ENCODE data around the gene OR51B5.

The OR51B5 gene, protein sequence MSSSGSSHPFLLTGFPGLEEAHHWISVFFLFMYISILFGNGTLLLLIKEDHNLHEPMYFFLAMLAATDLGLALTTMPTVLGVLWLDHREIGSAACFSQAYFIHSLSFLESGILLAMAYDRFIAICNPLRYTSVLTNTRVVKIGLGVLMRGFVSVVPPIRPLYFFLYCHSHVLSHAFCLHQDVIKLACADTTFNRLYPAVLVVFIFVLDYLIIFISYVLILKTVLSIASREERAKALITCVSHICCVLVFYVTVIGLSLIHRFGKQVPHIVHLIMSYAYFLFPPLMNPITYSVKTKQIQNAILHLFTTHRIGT

DNA sequence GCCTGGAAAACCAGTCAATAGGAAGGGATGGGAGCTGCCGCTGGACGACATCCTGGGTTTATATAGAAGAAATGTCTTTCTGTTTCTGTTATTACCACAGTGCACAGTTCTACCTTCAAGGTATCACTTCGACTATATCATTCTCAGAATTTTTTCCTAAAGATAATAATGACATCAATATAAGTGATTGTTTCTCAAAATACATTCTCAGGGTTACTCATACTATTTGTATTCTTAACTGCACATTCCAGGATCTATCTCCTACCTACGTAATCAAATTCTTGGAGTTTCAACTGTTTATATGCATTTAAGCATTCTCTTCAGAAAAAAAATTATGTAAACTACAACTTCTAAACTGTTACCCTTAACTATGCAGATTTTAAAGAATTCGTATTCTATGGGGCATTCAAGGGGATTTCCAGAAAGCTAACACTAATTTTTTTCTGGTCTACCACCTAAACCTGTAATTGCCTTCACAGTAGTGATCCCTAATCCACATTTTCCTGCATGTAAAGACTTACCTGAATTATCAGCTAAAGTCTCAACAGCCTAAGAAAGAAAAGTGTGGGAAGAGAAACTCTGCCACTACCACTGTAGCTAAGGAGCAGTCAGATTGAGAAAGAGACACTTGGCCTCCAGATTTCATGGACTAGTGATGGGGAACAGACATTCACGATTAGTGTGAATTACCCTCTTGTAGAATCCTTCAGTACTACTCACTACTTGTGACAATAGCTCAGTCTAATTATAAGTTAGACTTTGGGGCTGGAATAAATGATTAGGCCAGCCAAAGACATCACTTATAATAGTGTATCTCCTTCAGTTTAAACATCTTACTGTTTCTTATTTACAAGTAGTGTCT, at the start of gene OR51B5:
OR51B5 (minus strand) TSS at position 51 of the 862 bp plus-strand sequence; CDS start at position 51, 0 bp downstream.
- H3K4me3 ChIP-seq (replicated peaks; ENCODE audit: low read depth, low read length), result no peak within 1 kb of the TSS
- TF ChIP-seq, protein P1, sequence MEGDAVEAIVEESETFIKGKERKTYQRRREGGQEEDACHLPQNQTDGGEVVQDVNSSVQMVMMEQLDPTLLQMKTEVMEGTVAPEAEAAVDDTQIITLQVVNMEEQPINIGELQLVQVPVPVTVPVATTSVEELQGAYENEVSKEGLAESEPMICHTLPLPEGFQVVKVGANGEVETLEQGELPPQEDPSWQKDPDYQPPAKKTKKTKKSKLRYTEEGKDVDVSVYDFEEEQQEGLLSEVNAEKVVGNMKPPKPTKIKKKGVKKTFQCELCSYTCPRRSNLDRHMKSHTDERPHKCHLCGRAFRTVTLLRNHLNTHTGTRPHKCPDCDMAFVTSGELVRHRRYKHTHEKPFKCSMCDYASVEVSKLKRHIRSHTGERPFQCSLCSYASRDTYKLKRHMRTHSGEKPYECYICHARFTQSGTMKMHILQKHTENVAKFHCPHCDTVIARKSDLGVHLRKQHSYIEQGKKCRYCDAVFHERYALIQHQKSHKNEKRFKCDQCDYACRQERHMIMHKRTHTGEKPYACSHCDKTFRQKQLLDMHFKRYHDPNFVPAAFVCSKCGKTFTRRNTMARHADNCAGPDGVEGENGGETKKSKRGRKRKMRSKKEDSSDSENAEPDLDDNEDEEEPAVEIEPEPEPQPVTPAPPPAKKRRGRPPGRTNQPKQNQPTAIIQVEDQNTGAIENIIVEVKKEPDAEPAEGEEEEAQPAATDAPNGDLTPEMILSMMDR (IDR thresholded peaks at IDR 0.05; ENCODE audit: low read length, missing control alignments), result no peak
- peak; percentile 18 for DNase-seq (ENCODE audit: low read depth)

DNA sequence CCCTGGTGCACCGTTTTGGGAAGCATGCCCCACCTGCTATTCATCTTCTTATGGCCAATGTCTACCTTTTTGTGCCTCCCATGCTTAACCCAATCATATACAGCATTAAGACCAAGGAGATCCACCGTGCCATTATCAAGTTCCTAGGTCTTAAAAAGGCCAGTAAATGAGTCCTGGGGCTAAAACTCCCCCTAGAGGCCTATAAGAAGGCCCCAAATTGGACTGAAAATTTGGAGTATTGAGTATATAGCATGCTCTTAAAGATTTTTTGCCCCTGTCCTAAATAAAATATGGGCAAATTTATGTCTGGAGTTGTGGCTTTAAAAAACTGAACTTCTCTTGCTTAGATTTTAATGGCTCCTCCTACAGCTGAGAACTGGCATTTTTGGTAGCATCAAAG, 46.9 kb upstream of the OR51B5 start:
- DNase-seq (ENCODE audit: low read depth), result no peak
- H3K4me3 ChIP-seq (replicated peaks; ENCODE audit: low read depth, low read length), result no peak overlapping the region
- TF ChIP-seq, protein P1 (IDR thresholded peaks at IDR 0.05; ENCODE audit: low read length, missing control alignments), result no peak

DNA sequence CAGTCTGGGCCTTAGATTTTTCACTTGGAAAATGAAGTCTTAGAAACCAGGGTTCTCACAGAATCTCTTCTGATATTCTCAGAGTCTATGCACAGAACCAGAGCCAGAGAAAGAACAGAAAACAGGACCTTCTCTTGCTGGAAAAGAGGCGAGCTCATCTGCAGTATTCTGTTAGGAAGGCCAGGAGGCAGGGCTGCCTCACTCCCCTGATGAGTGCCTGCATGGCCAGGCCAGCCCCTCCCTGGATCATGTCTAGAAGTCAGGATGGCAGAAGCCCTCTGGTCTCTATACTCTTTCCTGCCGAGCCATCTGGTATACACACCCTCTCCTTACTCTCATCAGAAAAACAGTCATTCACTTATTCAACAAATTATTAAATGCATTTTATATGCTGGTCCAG, 41.0 kb upstream of the OR51B5 start:
- TF ChIP-seq, protein P1 (IDR thresholded peaks at IDR 0.05; ENCODE audit: low read length, missing control alignments), result no peak

DNA sequence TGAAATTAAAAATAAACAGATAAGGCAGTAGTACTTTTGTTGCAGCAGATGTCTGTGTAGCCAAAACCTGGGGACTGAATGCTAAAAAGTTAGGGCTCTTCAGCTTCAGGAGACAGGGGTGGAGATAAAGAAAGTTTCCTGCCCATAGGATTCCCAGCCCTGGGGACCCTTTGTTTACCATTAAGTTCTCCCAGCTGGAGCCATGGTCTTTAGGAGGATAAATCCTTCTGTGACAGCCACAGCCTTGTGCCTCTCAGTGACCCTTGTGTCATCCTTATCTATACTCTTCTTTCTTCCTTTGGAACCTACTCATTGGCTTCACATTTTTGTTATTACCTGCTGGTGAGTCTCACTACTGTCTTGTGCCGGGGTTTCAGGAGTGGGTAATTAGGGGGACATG, 40.3 kb upstream of the OR51B5 start, which contains the start of gene OR51M1:
OR51M1 (plus strand) TSS at position 237 of the 400 bp plus-strand sequence. CDS start 5,587 bp downstream, outside the sequence.
- TF ChIP-seq, protein P1 (IDR thresholded peaks at IDR 0.05; ENCODE audit: low read length, missing control alignments), result no peak
- H3K4me3 ChIP-seq (replicated peaks; ENCODE audit: low read depth, low read length), result no peak within 1 kb of the TSS
- no peak for DNase-seq (ENCODE audit: low read depth)

More for the DNA sequence above, 41.0 kb upstream of the OR51B5 start:
- no peak overlapping the region for H3K4me3 ChIP-seq (replicated peaks; ENCODE audit: low read depth, low read length)
- no peak for DNase-seq (ENCODE audit: low read depth)

DNA sequence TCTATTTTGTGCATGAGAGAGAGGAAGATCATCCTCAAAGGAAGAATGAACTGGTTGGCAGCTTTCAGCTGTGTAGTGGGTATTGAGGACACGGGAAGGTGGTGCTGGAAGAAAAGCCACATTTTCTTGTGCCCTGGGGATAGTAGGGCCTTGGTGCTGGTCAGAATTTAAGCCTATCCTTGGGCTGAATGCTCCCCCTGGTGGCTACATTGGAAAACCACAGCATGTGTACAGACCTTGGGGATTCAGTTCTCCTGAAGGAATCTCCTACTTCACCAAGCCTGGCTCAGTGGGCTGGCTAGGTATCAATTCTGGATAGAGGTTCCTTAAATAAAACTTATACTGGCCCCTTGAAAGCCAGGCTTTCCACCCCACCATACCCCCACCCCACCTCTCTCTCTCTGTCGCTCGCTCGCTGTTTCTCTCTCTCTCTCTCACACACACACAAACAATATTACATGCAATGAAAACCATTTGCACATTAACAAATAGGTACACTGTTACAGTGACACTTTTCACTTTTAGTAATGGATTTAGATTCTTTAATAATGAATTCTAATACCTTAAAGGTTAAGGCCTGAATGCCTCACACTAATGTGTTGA, 37.5 kb upstream of the OR51B5 start:
- TF ChIP-seq, protein P1 (IDR thresholded peaks at IDR 0.05; ENCODE audit: low read length, missing control alignments), result peak; percentile 84
- no peak overlapping the region for H3K4me3 ChIP-seq (replicated peaks; ENCODE audit: low read depth, low read length)
- DNase-seq (ENCODE audit: low read depth), result peak; percentile 82

DNA sequence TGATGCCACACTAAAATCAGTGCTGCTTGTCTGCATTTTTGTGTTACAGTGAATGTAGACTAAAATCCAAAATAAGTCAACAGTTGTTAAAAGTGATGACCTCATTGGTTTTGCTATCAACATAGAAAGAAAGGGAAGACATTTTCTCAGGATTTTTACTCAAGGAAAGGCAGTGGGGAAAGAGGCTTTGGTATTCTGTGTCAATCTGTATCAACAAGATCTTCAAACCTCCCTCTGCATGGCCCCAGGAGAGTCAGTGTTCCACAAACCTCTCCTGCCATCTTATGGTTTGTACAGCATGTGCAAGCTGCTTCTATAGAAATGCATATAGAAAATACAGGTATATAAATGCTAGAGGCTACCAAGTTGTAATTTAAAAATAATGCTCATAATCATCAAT, 26.5 kb upstream of the OR51B5 start:
- peak; percentile 64 for DNase-seq (ENCODE audit: low read depth)
- TF ChIP-seq, protein P1 (IDR thresholded peaks at IDR 0.05; ENCODE audit: low read length, missing control alignments), result peak; percentile 53
- no peak overlapping the region for H3K4me3 ChIP-seq (replicated peaks; ENCODE audit: low read depth, low read length)
